HG03066 (cell line): ENCODE data around the gene SOX14.

ENCODE experiments used
- ATAC-seq: cut with Tn5 transposase; IDR thresholded peaks from one replicate; pipeline ENCODE4 v1.9.1; 2021; ENCODE audit warnings: low read depth; ENCODE audit not compliant: unreplicated experiment

The SOX14 gene

DNA sequence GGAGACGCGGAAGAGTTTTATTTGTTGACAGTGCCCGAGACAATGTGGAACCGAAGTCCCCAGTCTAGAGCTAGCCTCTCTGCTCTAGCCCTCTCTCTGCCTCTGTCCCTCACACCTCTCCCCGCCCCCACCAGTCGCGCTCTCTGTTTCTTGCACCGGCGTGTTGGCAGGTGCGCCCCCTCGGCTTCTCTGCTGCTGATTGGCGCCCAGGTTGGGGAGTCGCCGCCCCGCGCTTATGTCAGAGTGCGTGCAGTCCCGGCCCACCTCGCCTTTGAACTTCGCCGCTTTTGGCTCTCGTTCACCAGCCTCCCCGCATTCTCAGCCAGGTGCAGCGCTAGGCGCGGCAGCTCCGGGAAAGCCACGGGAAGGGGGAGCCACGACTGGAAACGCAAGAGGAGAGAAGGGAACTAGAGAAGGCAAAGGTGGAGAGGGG is at the start of gene SOX14:
SOX14 (plus strand) TSS at position 315 of the 433 bp plus-strand sequence. CDS start 470 bp downstream, outside the sequence.
- no peak for ATAC-seq

DNA sequence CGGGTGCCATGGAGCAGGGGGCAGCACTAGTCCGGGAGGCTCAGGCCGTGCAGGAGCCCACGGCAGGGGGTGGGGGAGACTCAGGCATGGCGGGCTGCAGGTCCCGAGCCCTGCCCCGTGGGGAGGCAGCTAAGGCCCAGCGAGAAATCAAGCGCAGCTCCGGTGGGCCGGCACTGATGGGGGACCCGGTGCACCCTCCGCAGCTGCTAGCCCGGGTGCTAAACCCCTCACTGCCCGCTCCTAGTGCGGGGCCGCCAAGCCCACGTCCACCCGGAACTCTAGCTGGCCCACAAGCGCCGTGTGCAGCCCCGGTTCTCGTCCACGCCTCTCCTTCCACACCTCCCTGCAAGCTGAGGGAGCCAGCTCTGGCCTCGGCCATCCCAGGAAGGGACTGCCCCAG is 49.6 kb upstream of the SOX14 start:
- no peak for ATAC-seq

DNA sequence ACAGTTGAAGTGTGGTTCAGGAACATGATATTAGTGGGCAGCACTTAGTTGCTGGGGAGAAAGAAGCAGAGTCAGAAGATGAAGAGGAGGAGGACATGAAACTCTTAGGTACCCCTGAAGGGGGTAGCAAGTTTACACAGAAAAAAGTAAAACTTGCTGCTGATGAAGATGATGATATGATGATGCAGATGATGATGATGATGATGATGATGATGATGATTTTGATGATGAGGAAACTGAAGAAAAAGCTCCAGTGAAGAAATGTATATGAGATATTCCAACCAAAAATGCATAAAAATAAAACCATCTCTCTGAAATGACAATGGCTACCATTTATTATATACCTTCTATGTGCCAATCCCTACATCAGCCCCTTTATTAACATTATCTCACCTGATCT is 39.9 kb upstream of the SOX14 start:
- no peak for ATAC-seq

DNA sequence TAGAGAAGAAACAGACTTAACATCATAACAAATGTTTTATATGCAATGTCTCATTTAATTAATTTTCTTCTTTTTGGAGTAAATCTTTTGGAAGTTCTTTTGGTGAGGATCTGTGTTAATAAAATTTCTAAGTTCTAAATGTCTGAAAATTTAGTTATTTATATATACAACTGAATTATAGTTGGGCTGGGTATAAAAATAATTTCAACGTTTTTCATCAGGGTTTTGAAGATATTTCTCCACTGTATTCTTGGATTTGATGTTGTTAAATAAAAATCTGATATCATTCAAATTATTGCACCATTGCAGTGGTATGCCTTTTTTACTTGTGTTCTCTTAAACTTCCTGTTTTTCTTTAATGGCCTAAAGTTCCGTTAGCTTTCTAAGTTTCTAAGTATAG is 26.9 kb upstream of the SOX14 start:
- no peak for ATAC-seq

DNA sequence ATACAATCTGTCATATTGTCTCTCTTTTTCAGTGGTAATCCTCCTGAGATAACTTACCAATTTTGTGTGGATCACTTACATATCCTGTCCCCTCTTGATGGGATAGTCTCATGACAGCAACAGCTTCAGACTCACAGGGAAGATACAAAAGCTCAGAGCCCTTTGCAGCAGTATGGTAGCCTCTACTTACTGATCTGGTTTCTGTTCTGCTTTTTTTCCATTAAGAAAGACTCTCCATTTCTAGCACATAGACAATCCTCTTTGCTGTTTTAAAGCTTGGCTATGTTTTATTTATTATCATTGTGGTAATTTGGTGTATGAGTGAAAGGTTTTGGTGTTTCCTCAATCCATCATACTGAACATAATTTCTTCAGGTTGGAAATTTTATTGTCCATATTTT is 25.4 kb upstream of the SOX14 start:
- no peak for ATAC-seq

DNA sequence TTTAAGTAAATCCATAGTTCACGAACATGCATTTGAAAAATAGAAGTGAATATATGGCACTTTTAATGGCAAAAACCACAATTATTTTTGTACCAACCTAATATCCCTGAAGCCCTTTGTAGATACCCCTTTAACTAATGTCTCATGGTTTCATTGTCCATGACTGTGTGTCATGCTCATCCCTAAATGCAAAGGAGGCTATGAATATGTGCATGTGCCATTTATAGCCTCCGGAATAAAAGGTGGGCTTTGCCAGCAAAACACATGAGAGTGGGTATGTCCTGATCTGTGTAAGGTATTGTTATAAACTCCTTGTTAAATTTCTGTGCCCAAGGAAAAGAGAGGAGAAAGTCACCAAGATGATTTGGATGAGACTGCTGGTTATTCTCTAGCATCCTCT is 20.5 kb upstream of the SOX14 start:
- ATAC-seq: no peak

DNA sequence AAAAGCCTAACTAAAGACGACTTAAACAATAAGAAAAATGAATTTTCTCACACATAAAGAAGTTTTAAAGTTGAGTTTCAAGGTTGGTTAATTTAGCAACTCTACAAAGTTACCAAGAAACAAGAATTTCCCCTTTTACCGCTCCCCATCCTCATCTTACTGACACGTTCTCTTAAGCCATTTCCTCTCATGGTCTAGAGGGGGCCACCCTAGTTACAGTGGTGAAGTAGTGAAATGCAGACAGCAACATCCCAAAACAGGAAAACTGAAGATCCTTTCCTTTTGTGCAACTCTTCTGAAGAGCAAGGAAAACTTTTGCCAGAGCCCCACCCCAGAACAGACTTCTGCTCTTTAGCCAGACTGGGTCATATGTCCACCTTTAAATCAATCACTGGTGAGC is 17.3 kb upstream of the SOX14 start:
- ATAC-seq: no peak

DNA sequence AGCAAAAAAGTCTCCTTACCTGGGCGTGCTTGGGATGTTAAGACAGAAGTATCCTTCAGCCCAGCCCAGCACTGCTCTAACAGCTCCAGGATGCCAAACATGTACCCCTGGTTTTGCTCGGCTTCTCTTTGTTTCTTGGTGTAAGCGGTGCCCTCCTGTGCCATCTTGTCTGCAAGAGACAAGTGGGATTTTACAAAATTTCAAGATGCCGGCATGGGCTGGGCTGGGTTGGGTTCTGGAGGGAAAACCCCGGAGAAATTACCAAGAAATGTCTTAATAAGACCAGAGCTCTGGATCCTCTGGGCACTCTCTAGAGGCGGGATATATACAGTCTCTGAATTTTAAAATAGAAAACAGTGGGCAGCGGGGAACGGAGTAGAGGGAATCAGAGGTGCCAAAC is 4.6 kb upstream of the SOX14 start:
- ATAC-seq: no peak

DNA sequence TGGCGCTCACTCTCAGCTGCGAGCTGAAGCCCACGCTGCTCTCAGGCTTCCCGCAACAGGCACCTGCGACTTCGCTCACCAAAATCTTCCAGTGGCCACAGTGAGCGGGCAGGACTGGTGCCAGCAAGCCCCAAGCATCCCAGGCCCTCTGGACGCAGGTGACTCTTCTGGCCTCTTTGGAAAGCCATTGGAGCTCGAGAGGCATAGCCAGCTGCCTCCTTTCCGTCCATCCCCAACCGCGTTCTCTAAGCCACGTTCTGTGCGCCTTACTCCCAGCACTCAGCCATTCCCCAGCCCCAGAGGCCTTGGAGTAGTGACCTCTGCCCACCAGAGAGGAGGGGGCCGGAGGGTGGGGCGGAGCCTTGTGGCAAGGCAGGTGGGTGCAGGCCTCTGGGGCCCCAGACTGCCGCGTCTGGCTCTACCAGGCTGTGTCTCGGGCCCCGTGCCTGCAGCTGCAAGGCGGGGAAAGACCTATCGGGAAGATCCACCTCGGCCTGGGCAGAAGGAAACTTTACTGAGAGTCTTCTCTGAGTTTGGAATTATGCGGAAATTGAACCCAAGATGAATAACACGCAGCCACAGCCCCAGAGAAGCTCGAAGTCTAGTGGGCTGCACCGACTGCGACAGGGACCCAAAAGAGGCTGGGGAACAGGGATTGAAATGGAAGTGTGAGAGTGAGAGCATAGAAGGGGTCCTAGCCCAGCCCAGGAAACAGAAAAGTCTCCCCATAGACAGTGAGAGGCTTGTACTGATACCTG is 3.6 kb upstream of the SOX14 start:
- no peak for ATAC-seq

DNA sequence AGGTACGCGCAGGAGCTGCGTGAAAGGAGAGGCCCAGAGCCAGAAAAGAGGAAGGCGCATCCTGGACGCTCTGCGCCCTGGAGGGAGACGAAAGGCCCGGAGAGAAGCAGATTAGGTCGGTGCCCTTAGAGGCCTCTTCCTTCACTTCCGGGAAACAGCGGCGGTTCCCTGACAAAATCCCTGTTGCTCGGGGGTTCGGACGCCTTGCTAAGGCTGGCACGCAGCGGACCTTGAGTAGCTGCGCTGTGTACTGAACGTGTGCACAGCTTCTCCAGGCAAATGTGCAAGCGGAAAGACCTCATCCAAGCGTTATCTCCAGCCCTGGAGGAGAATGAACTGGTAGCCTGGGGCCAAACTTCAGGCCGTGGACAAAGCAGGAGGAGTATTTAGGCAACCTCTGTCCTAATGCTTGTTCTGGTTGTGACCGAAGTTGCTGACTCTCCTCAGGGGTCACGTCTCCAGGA is 3.0 kb upstream of the SOX14 start:
- no peak for ATAC-seq

DNA sequence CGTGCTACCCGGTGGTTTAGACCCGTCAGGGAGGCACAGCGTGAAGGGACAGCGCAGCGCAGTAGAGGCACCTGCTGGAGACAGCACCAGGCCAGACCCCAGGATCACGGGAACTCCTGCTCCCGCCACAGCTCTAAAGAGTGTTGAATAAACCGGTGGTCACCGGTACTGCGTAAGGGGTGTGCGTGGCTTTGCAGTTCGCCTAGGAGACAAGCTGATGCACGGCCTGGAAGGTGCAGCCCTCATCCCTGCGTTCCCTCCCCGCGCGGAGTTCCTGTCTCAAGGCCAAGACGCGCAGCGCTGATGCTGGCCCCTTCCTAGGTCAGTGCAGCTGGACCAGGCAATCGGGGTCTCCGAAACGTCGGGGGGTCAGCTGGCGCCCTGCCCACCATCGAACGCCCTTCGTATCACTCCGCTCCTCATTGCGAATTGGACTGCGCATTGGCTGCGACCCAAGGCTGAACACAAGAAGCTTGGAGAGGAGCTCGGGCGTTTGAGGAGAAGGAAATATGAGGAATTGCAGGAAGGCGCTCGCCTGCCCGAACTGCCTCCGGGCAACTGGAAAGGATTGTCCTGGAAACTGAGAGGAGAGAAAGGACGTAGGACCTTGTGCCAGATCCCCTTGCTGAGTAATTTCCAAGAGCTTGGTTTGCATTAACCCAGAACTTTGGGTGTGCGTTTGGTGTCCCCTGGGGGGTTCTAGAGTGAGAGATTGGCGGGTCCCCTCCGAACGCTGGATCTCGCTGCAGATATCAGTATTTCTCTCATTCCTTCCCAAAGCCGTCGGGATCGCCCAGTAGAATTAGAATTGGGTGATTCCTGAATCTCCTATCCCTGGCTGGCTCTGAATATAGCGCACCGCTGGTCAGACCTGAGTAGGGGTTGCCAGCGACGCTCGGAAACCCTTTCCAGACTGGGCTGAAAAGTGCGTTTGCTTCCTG is 2.3 kb upstream of the SOX14 start:
- ATAC-seq: no peak

DNA sequence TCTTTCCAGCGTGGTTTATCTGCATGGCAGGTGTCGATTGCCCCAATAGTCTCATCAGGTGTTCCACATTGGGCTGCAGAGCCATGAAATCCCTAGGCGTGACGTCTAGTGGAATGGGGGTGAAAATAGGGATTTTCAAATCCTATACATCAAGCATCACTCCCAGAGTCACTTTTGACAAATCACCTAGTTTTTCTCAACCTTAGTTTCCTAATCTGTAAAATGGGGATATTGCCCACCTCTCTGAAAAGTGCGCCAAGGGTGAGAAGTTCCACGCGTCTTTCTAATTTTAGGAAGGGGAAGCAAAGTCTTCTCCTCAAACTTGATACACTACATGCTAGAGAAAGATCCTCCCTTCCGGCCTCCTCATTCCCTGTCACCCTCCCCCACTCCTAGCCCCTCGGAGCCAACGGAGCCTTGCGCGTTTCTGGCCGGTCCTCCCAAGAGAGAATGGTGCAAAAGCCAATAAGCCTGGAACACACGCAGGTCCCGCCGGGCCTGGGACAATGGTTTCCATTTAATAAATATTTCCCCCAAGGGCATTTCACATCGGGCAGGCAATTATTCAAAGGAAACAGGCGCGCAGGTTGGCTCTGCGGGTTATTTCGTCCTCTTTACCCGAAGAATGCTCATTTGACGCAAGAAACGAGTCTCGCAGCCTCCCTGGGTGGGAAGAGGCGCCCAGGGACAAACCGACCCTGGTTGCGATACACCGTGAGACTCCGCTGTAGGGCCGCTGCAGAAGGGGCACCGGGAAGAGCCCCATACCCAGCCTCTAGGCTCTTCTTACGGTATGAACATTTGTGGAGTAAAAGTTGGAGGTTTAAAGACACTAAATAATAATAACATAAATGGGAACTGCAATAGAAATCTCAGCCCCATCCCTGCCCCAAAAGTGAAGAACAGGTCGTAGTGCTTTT is 1.2 kb upstream of the SOX14 start:
- no peak for ATAC-seq

DNA sequence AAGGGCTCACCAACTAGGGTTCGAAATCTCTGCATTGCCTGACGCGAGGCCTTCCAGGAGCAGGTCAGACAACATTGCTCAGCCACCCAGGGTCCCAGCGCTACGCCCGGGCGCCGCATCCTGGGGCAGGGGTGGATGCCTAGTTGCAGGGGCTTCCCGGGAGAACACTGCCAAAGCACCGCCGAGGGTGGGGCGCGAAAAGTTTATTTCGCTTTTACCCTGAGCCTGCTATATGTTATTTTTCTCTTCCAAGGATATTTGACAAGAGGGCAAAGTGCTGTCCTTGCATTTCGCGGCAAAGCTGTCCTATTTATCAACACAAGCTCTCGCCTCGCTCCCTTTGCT is 549 bp upstream of the SOX14 start:
- no peak for ATAC-seq

DNA sequence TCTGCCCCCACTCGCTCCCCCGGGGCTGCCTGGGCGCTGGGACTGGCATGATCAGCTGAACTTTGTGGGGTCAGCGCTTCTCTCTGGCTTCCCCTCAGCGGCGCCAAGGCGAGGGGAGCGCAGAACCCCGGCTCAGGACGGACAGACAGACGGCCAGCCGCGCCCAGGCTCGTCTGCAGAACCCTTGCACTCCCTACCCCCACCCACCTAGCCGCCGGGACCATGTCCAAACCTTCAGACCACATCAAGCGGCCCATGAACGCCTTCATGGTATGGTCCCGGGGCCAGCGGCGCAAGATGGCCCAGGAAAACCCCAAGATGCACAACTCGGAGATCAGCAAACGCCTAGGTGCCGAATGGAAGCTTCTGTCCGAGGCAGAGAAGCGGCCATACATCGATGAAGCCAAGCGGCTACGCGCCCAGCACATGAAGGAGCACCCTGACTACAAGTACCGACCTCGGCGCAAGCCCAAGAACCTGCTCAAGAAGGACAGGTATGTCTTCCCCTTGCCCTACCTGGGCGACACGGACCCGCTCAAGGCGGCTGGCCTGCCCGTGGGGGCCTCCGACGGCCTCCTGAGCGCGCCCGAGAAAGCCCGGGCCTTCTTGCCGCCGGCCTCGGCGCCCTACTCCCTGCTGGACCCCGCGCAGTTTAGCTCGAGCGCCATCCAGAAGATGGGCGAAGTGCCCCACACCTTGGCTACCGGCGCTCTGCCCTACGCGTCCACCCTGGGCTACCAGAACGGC is 621 bp downstream of the SOX14 start:
- no peak for ATAC-seq

DNA sequence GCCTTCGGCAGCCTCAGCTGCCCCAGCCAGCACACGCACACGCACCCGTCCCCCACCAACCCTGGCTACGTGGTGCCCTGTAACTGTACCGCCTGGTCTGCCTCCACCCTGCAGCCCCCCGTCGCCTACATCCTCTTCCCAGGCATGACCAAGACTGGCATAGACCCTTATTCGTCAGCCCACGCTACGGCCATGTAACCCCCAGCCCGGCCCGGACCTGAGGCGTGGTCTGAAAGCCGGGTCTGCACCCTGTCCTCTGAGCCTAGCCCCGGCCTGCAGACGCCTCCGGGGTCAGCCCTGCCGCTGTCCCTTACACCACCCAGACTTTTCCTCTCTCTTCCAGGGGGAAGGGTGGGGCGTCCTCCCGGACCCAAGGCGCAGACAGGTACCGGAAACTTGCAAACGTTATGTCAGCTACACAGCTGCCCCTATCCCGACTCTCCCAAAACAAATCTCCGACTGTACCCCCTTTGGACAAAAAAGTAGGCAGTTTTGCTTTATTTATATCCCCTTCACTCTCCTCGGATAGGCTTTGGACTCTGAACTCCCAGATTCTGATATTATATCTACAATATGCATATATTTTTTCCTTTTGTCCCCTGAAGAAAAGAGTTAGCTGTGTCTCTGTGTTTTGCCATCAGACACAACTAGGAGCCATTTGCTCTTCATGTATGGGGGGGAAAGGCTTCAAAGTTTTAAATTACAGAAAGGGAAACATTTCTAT is 1.4 kb downstream of the SOX14 start:
- no peak for ATAC-seq

DNA sequence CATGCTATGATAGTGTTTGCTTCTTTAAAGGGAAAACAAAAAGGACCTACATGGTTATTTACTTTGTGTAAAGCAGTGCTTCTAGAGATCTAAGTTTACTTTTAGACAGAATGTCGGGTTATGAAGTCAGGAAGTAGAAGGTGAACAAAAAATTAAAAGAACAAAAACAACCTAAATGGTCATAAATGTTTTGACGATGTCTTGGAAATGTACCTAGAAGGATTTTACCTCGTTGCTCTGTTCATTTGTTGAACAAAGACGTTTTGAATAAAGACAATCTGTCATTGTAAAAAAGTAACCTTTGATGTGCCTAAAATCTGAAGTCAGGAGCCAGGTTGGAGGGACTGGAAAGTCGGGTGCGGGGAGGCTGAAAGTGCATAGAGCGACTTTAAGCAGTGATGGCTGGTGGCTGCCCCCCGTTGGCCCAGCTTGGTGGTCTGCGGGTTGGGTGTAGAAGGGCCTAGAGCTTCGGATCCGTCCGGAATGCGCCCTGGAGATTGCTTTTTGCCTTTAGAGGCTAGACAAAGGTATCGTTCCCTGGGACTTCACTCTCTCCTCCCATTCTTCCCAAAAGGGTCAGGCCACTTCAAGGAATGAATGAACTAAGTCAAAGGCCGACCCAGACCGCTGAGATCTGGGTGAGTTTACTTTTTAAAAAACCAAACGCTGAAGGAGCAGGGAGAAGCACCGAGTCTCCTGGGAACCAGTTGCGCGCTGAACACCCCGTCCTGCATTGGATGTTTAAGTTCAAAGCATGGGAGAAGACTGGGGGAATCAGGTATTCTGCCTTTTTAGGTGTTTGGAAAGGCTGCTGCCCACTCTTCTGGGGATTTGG is 2.1 kb downstream of the SOX14 start:
- ATAC-seq: no peak

DNA sequence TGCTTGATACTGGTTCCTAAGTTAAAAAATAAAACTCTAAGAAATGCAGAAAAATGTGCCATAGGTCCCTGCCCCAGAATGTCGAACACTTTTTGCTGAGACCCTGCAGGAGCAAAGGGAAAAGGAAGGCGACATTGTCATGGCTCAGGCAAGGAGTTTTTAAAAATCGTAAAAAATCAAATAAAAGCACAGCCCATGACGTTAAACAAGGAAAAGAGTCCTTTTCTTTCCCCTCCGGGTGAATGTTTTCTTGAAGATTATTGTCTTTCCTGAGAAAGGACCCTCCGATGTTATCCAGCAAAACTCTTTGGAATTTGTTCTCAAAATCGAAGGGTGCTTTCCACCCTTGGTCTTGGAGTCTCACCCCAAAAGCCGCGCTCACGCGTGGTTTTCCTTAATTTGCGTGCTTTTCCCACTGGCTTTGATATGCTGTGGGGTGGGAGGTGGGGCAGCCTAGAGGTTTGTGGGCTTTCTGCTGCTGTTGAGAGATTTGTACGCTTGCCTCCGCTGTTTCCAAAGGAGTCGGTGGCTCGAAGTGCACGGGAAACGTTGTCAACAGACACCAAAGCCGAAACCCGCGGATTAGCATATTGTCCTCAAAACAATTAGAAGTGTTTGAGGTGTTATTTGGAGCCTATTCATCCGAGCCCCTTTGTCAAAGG is 2.9 kb downstream of the SOX14 start:
- no peak for ATAC-seq
